Choroid plexus epithelial cell (primary cell): ENCODE data around the gene TMEM131.

ENCODE experiments used
- DNase-seq: peaks from one replicate; pipeline ENCODE4 v3.0.0-alpha.2; 2010; ENCODE audit warnings: low read depth
- H3K4me3 ChIP-seq: 2 replicates; pipeline ENCODE4 v1.5.1; 2011; ENCODE audit warnings: low read depth, mild to moderate bottlenecking, control low read depth, low read length, moderate library complexity
- CTCF ChIP-seq: conservative IDR thresholded peaks from 2 replicates; pipeline ENCODE4 v1.5.1; 2011; ENCODE audit warnings: low read depth, mild to moderate bottlenecking, control low read depth, inconsistent platforms, low read length, moderate library complexity

TMEM131 gene

GRCh38 chr2:97953853-97954252 lies 41.9 kb downstream of the TMEM131 start:
- no peak overlapping the region for H3K4me3 ChIP-seq
- DNase-seq: no peak
- no peak for TF ChIP-seq CTCF

GRCh38 chr2:97952357-97952756 lies 43.4 kb downstream of the TMEM131 start:
- TF ChIP-seq CTCF: no peak
- no peak overlapping the region for H3K4me3 ChIP-seq
- no peak for DNase-seq

DNA sequence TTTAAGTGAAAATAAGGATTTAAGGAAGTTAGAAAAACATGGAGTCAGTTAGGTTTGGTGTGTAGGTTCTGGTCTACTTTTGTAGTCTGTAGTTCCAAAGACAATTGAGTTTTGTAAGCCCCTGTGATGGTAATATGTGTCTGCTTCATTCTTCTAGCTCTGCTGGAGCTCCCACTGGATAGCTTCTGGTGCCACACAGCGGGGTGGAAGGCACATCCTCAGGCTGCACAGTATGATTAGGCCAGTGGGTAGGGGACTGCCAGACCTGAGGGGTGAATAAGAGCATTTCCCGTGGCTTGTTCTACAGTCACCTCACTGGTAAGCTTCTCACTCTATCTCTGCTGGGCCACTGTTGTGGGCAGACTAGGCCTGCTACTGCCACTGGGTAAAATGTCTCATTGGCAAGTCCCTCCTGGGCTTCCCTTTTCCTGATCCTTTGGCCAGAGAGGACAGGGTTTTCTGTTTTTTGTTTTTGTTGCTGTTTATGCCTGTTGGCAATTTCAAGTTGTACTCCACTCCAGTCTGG lies 44.5 kb downstream of the TMEM131 start:
- no peak overlapping the region for H3K4me3 ChIP-seq
- peak; percentile 11 for DNase-seq
- TF ChIP-seq CTCF: no peak

DNA sequence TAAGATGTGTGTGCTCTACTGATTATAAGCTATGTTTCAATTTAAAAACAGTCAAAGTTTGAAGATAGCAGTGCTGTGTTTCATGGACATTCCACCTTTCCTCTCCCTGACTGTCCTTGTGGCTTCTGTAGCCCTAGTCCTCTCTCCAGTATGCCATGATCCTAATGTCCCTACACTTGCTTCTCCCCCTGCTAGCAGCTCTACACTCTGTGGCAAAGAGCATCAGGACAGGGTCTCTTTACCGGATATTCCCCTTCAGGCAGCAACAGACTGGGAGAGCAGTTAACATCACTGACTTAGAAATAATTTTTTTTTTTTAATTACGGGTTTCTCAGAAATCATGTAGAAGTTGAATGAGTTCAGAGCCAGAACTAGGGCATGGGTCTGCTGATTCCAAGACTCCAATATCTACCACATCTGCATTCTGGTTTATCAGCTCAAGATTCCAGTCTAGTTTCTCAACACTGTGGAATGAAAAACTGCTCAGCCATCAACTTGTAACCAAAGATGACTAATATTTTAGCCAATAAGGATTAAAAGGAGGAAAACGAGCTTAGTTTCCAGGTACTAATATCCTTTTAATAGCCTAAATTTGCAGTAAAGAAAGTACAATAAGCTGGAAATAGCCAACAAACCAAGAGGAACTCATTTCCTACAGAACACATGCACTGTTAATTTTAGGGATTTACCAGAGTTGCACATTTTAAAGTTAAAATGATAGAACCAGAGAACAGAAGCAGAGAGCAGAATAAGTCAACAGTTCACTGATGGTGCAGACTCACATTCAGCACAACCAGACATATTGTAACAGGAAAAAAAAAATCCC lies 45.2 kb downstream of the TMEM131 start:
- DNase-seq: peak; percentile 89
- no peak overlapping the region for H3K4me3 ChIP-seq
- TF ChIP-seq CTCF: no peak

GRCh38 chr2:97948926-97949325 lies 46.8 kb downstream of the TMEM131 start:
- no peak overlapping the region for H3K4me3 ChIP-seq
- DNase-seq: no peak
- TF ChIP-seq CTCF: no peak

DNA sequence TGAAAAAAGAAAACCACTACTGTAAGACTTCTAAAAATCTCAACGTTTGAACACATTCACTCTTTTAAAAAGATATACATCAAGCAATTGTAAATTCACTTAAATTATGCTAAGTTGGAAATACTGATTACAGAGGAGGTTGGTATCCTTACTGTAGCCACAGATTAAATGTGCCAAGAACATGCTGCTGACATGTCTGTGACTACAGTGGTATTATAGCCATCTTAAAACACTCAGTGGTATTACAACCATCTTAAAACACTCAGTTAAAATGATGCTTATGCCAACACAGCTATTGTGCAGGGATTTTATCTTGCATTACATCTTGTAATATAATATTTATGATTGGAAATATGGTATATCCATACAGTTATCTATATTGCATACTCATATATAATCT lies 50.0 kb downstream of the TMEM131 start:
- no peak for TF ChIP-seq CTCF
- no peak for DNase-seq
- no peak overlapping the region for H3K4me3 ChIP-seq

DNA sequence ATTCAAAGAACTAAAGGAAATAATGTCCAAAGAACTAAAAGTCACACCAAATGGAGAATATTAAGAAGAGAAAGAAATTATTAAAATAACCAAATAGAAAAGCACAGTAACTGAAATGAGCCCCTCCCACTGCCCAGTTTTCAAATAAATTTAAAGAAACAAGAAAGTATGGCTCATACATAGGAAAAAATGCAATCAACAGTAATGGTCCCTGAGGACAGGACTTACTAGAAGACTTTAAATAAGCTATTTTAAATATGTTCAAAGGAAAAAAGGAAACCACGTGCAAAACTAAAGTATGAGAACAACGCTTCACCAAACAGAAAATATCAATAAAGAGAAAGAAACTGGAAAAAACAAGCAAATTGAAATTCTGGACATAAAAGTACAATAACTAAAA lies 58.9 kb downstream of the TMEM131 start:
- no peak for DNase-seq
- no peak for TF ChIP-seq CTCF
- no peak overlapping the region for H3K4me3 ChIP-seq
